22Rv1 (cell line): Measurements from ENCODE around the gene THRSP.

Experiments used
- CTCF ChIP-seq: fragments of 450-650 bp; IDR thresholded peaks from 2 replicates; pipeline ENCODE4 v1.5.1; 2017; ENCODE audit warnings: mild to moderate bottlenecking
- ZFX ChIP-seq: fragments of 450-650 bp; IDR thresholded peaks from 2 replicates; pipeline ENCODE4 v1.6.1; 2017; ENCODE audit warnings: antibody characterized with exemption, borderline replicate concordance

GRCh38 chr11:78100261-78100660, 36.6 kb downstream of the THRSP start:
- TF ChIP-seq CTCF (no peak), ZFX (no peak)
